WTC11 (cell line): Measurements from ENCODE around the gene AP3D1. TPM values are rescaled to one million over a fixed set of nuclear protein-coding genes. Genes with fewer than 3 reads are reported as not detected.

Experiments
- ATAC-seq: fragments of 200-7000 bp; cut with Tn5 transposase; 2 replicates; pipeline ENCODE4 v1.10.0; 2021; ENCODE audit warnings: mild to moderate bottlenecking, moderate library complexity
- CTCF ChIA-PET: fragments of 300-600 bp; sonication (Branson Sonifier 250); formaldehyde crosslinking; loops from one replicate; lab custom pipeline; 2021; ENCODE audit warnings: antibody characterized with exemption; lab: Charles Lee
- POLR2A ChIA-PET: fragments of 350-600 bp; sonication (Branson Sonifier 250); formaldehyde crosslinking; loops from one replicate; lab custom pipeline; 2021; ENCODE audit warnings: antibody characterized with exemption; lab: Charles Lee
- DNase-seq: peaks from one replicate; pipeline ENCODE4 v3.0.0; 2021; ENCODE audit warnings: low spot score
- H3K27ac Mint-ChIP-seq: 2 replicates; pipeline ENCODE4 v1.8.0; 2021; ENCODE audit warnings: mixed read lengths
- H3K27me3 Mint-ChIP-seq: 2 replicates; pipeline ENCODE4 v1.8.0; 2021; ENCODE audit warnings: low read depth, mild to moderate bottlenecking, moderate library complexity, mixed read lengths
- H3K36me3 Mint-ChIP-seq: 2 replicates; pipeline ENCODE4 v1.8.0; 2021; ENCODE audit warnings: mixed read lengths
- H3K4me1 Mint-ChIP-seq: 2 replicates; pipeline ENCODE4 v1.8.0; 2022; ENCODE audit warnings: mixed read lengths
- H3K4me3 Mint-ChIP-seq: 2 replicates; pipeline ENCODE4 v1.8.0; 2021; ENCODE audit warnings: mild to moderate bottlenecking, moderate library complexity, mixed read lengths
- H3K9me3 Mint-ChIP-seq: 2 replicates; pipeline ENCODE4 v1.8.0; 2021; ENCODE audit warnings: mixed read lengths
- AFF4 ChIP-seq: sonication (generic); formaldehyde crosslinking; IDR thresholded peaks from 2 replicates; pipeline ENCODE4 v1.8.1; 2023; ENCODE audit warnings: mild to moderate bottlenecking, missing genetic modification reagents, borderline replicate concordance
- CTCF ChIP-seq: fragments of 200-600 bp; IDR thresholded peaks from 2 replicates; pipeline ENCODE4 v1.8.0; 2022; ENCODE audit warnings: antibody characterized with exemption
- ERG ChIP-seq: fragments of 250-450 bp; sonication (Bioruptor Pico); IDR thresholded peaks from 2 replicates; pipeline ENCODE4 v1.8.0; 2021; ENCODE audit warnings: mild to moderate bottlenecking
- ESRRA ChIP-seq: sonication (generic); formaldehyde crosslinking; IDR thresholded peaks from 2 replicates; pipeline ENCODE4 v1.8.1; 2022; ENCODE audit warnings: mild to moderate bottlenecking, missing genetic modification reagents, borderline replicate concordance
- FOXJ3 ChIP-seq: sonication (generic); formaldehyde crosslinking; IDR thresholded peaks from 2 replicates; pipeline ENCODE4 v1.9.0; 2021; ENCODE audit warnings: missing genetic modification reagents, mild to moderate bottlenecking, borderline replicate concordance
- FOXP1 ChIP-seq: sonication (generic); formaldehyde crosslinking; IDR thresholded peaks from 2 replicates; pipeline ENCODE4 v1.8.0; 2022; ENCODE audit warnings: missing genetic modification reagents, mild to moderate bottlenecking, moderate library complexity, borderline replicate concordance
- JAZF1 ChIP-seq: fragments of 250-450 bp; sonication (Bioruptor Pico); IDR thresholded peaks from 2 replicates; pipeline ENCODE4 v1.9.0; 2021; ENCODE audit warnings: moderate library complexity, mild to moderate bottlenecking, inconsistent platforms
- KAT7 ChIP-seq: sonication (generic); formaldehyde crosslinking; IDR thresholded peaks from 2 replicates; pipeline ENCODE4 v1.8.1; 2023; ENCODE audit warnings: missing genetic modification reagents, mild to moderate bottlenecking, borderline replicate concordance
- PRDM15 ChIP-seq: sonication (generic); formaldehyde crosslinking; IDR thresholded peaks from 2 replicates; pipeline ENCODE4 v1.8.0; 2022; ENCODE audit warnings: missing genetic modification reagents
- PRRX2 ChIP-seq: fragments of 250-450 bp; sonication (Bioruptor Pico); IDR thresholded peaks from 2 replicates; pipeline ENCODE4 v1.8.0; 2021; ENCODE audit warnings: mild to moderate bottlenecking
- RELA ChIP-seq: sonication (generic); formaldehyde crosslinking; IDR thresholded peaks from 2 replicates; pipeline ENCODE4 v1.8.1; 2022; ENCODE audit warnings: missing genetic modification reagents, mild to moderate bottlenecking, borderline replicate concordance
- TEAD1 ChIP-seq: sonication (generic); formaldehyde crosslinking; IDR thresholded peaks from 2 replicates; pipeline ENCODE4 v1.8.0; 2022; ENCODE audit warnings: mild to moderate bottlenecking, missing genetic modification reagents
- TEAD4 ChIP-seq: sonication (generic); formaldehyde crosslinking; IDR thresholded peaks from 2 replicates; pipeline ENCODE4 v1.8.0; 2022; ENCODE audit warnings: mild to moderate bottlenecking, missing genetic modification reagents
- ZBTB43 ChIP-seq: sonication (generic); formaldehyde crosslinking; IDR thresholded peaks from 2 replicates; pipeline ENCODE4 v1.8.1; 2023; ENCODE audit warnings: mild to moderate bottlenecking, missing genetic modification reagents
- ZNF121 ChIP-seq: sonication (generic); formaldehyde crosslinking; IDR thresholded peaks from 2 replicates; pipeline ENCODE4 v1.8.0; 2023; ENCODE audit warnings: missing genetic modification reagents
- ZNF263 ChIP-seq: sonication (generic); formaldehyde crosslinking; IDR thresholded peaks from 2 replicates; pipeline ENCODE4 v1.8.1; 2022; ENCODE audit warnings: low read depth, mild to moderate bottlenecking, moderate library complexity, missing genetic modification reagents
- ZNF416 ChIP-seq: fragments of 250-450 bp; sonication (Bioruptor Pico); IDR thresholded peaks from 2 replicates; pipeline ENCODE4 v1.9.0; 2021; ENCODE audit warnings: mild to moderate bottlenecking, inconsistent platforms
- ZNF423 ChIP-seq: fragments of 250-450 bp; sonication (Bioruptor Pico); IDR thresholded peaks from 2 replicates; pipeline ENCODE4 v2.1.2; 2022; ENCODE audit warnings: mild to moderate bottlenecking, moderate library complexity
- total RNA-seq: library from RNA; stranded (reverse); gene quantifications from 3 replicates; pipeline ENCODE4 v1.2.3, GENCODE V29; 2021

AP3D1 gene
- total RNA-seq, 1 experiment from 2014 or later, result 190 TPM

- Mint-ChIP-seq H3K27me3 (no peaks in the 10 kb centered on the region), H3K4me1 (peaks cover 2% of the 10 kb centered on the region; the same call in 1 of the 2 replicates), H3K36me3 (peaks cover 30% of the 10 kb centered on the region), H3K9me3 (no peaks in the 10 kb centered on the region), H3K4me3 (no peak overlapping the region), H3K27ac (peak overlapping the region; percentile 74; the same call in 1 of the 2 replicates)
- DNase-seq (no peak), ATAC-seq (no peak)
- ChIA-PET POLR2A (no interaction called here), CTCF (interaction anchor here (0.6 to 1.5 kb wide), 3 partner anchors 12 to 192 kb away, joined by 3 to 5 read pairs (median 4); partner anchors contain the start of gene AP3D1)
- TF ChIP-seq ZNF121 (CRISPR knock-in tag), result peak; percentile 26; the same call in 1 of the 2 replicates
- TF ChIP-seq ZBTB43 (CRISPR knock-in tag), result no peak
These were observed 11.2 kb downstream of the AP3D1 start for GRCh38 chr19:2140138-2140569.

GRCh38 chr19:2139385-2140137 is 11.8 kb downstream of the AP3D1 start:
- ChIA-PET POLR2A (no interaction called here), CTCF (interaction anchor here (1.5 kb wide), 1 partner anchor 12 kb away, joined by 5 read pairs; the partner anchor contains the start of gene AP3D1)
- Mint-ChIP-seq H3K4me1 (no peaks in the 10 kb centered on the region), H3K27me3 (no peaks in the 10 kb centered on the region), H3K4me3 (no peak overlapping the region), H3K27ac (peak overlapping the region; percentile 74; the same call in 1 of the 2 replicates), H3K36me3 (peaks cover 30% of the 10 kb centered on the region), H3K9me3 (no peaks in the 10 kb centered on the region)
- ATAC-seq, result no peak
- DNase-seq, result no peak
- TF ChIP-seq ZNF263 (CRISPR knock-in tag) (no peak), ZNF416 (no peak), JAZF1 (CRISPR knock-in tag) (no peak), PRRX2 (CRISPR knock-in tag) (no peak)

GRCh38 chr19:2138061-2138728 is 13.2 kb downstream of the AP3D1 start:
- H3K4me1 Mint-ChIP-seq, result no peaks in the 10 kb centered on the region
- ChIA-PET CTCF (interaction anchor here (1.4 kb wide), 1 partner anchor 61 kb away, joined by 5 read pairs; no protein-coding TSS in a partner anchor), POLR2A (interaction anchor here (0.5 kb wide), 1 partner anchor 67 kb away, joined by 5 read pairs; no protein-coding TSS in a partner anchor)
- DNase-seq (no peak), ATAC-seq (no peak)
- H3K27ac Mint-ChIP-seq, result peak overlapping the region; percentile 91
- H3K9me3 Mint-ChIP-seq, result no peaks in the 10 kb centered on the region
- H3K4me3 Mint-ChIP-seq, result no peak overlapping the region
- peaks cover 33% of the 10 kb centered on the region for H3K36me3 Mint-ChIP-seq
- H3K27me3 Mint-ChIP-seq, result no peaks in the 10 kb centered on the region
- TF ChIP-seq FOXP1 (CRISPR knock-in tag) (no peak), AFF4 (no peak), RELA (no peak), ZNF423 (CRISPR knock-in tag) (no peak), ERG (no peak), FOXJ3 (CRISPR knock-in tag) (no peak), TEAD1 (CRISPR knock-in tag) (no peak), ZNF416 (no peak), ESRRA (no peak), CTCF (no peak), PRRX2 (CRISPR knock-in tag) (no peak), KAT7 (CRISPR knock-in tag) (no peak), PRDM15 (CRISPR knock-in tag) (no peak), TEAD4 (CRISPR knock-in tag) (no peak)
